HG03280 (cell line): ENCODE measurements around the gene GPR27.

Source experiments
- ATAC-seq: cut with Tn5 transposase; IDR thresholded peaks from one replicate; pipeline ENCODE4 v1.9.1; 2021; ENCODE audit warnings: mild to moderate bottlenecking, moderate library complexity; ENCODE audit not compliant: unreplicated experiment

The GPR27 gene

GRCh38 chr3:71784201-71784913 is 30.7 kb downstream of the GPR27 start:
- ATAC-seq = no peak

GRCh38 chr3:71784914-71785531 is 31.4 kb downstream of the GPR27 start, which contains the start of gene PROK2:
Gene PROK2 (minus strand): TSS chr3:71785148. CDS start chr3:71785052, 96 bp downstream.
- no peak for ATAC-seq

- no peak for ATAC-seq
Observed at GRCh38 chr3:71785532-71786216, 32.0 kb downstream of the GPR27 start.

- ATAC-seq = no peak
Observed at GRCh38 chr3:71786217-71786549, 32.5 kb downstream of the GPR27 start.

GRCh38 chr3:71786551-71786950 is 32.9 kb downstream of the GPR27 start:
- ATAC-seq = no peak

GRCh38 chr3:71787851-71788405 is 34.3 kb downstream of the GPR27 start:
- ATAC-seq = no peak

GRCh38 chr3:71789922-71790321 is 36.3 kb downstream of the GPR27 start:
- ATAC-seq = no peak

- no peak for ATAC-seq
Observed at GRCh38 chr3:71791634-71792033, 38.0 kb downstream of the GPR27 start.

- ATAC-seq = no peak
Observed at GRCh38 chr3:71796290-71796689, 42.6 kb downstream of the GPR27 start.

GRCh38 chr3:71797455-71797854 is 43.8 kb downstream of the GPR27 start:
- ATAC-seq = no peak

GRCh38 chr3:71800023-71800422 is 46.4 kb downstream of the GPR27 start:
- no peak for ATAC-seq

GRCh38 chr3:71801986-71802385 is 48.3 kb downstream of the GPR27 start:
- ATAC-seq = no peak

- ATAC-seq = no peak
Observed at GRCh38 chr3:71803248-71803647, 49.6 kb downstream of the GPR27 start.

- no peak for ATAC-seq
Observed at GRCh38 chr3:71805199-71805598, 51.5 kb downstream of the GPR27 start.

- ATAC-seq = no peak
Observed at GRCh38 chr3:71805691-71806090, 52.0 kb downstream of the GPR27 start.
